Esophagus muscularis mucosa (tissue), 3 donors: ENCODE results near the gene BMAL2.

Source experiments
- CTCF ChIP-seq, 3 experiments: fragments of 200-600 bp in 2 of 3; fragments of 450-650 bp in 1 of 3; sonication (generic) in 2 of 3; IDR thresholded peaks; one replicate each; pipeline ENCODE4 v1.5.1; 2017 to 2019; ENCODE audit warnings: antibody characterized with exemption in 3 of 3, mild to moderate bottlenecking in 2 of 3, moderate library complexity in 1 of 3
- POLR2A ChIP-seq: fragments of 450-650 bp; IDR thresholded peaks from one replicate; pipeline ENCODE4 v1.6.1; 2017; ENCODE audit warnings: antibody characterized with exemption, moderate library complexity, mild to moderate bottlenecking, low read depth
- POLR2AphosphoS5 ChIP-seq, 2 donors: sonication (generic); formaldehyde crosslinking; IDR thresholded peaks; one replicate each; pipeline ENCODE4 v1.6.1; 2017; ENCODE audit warnings: antibody characterized with exemption in 2 of 2

GRCh38 chr12:27309995-27310315, 22.7 kb upstream of the BMAL2 start:
- no peak for TF ChIP-seq CTCF (IDR thresholded peaks at IDR 0.05)
- no peak for TF ChIP-seq POLR2A
- no peak for TF ChIP-seq POLR2AphosphoS5 (IDR thresholded peaks at IDR 0.05)
